Effector CD4-positive, alpha-beta T cell (primary cell): ENCODE measurements around the gene SLC1A5.
A peak's percentile ranks its signal among the peaks of the same experiment; 100 is the strongest.
"Not testable (repeated sequence)": the region's sequence is repeated elsewhere in the genome, so short reads cannot be mapped to it uniquely, and the experiment has no call there.

Experiments
- DNase-seq: peaks from one replicate; pipeline ENCODE4 v3.0.0-alpha.2; 2020
- total RNA-seq: gene quantifications from one replicate; lab custom pipeline; 2026; lab: John Stamatoyannopoulos, UW

SLC1A5 gene
- total RNA-seq, result 72.4 reads per million, percentile 76 among the genes with 10 or more reads in this experiment

GRCh38 chr19:46788262-46788967, at the start of gene SLC1A5:
Gene SLC1A5 (minus strand): TSS chr19:46788594. CDS start chr19:46787965, 629 bp downstream.
- peak; percentile 94 for DNase-seq

GRCh38 chr19:46838160-46838559, 49.8 kb upstream of the SLC1A5 start:
- DNase-seq, result no peak

- DNase-seq, result no peak
Observed at GRCh38 chr19:46834984-46835383, 46.6 kb upstream of the SLC1A5 start.

GRCh38 chr19:46834121-46834520, 45.7 kb upstream of the SLC1A5 start:
- no peak for DNase-seq

- no peak for DNase-seq
Observed at GRCh38 chr19:46830864-46831263, 42.5 kb upstream of the SLC1A5 start.

- no peak for DNase-seq
Observed at GRCh38 chr19:46828484-46828883, 40.1 kb upstream of the SLC1A5 start.

- no peak for DNase-seq
Observed at GRCh38 chr19:46825731-46826055, 37.3 kb upstream of the SLC1A5 start.

- no peak for DNase-seq
Observed at GRCh38 chr19:46824890-46825730, 36.7 kb upstream of the SLC1A5 start.

- no peak for DNase-seq
Observed at GRCh38 chr19:46823049-46823448, 34.7 kb upstream of the SLC1A5 start.

- not testable (repeated sequence) for DNase-seq
Observed at GRCh38 chr19:46822410-46822787, 34.0 kb upstream of the SLC1A5 start.

- peak; percentile 34 for DNase-seq
Observed at GRCh38 chr19:46821512-46822409, 33.4 kb upstream of the SLC1A5 start.

GRCh38 chr19:46818812-46819211, 30.4 kb upstream of the SLC1A5 start:
- DNase-seq, result no peak

GRCh38 chr19:46815833-46816627, 27.6 kb upstream of the SLC1A5 start:
- no peak for DNase-seq

- DNase-seq, result no peak
Observed at GRCh38 chr19:46813839-46814358, 25.5 kb upstream of the SLC1A5 start.

- DNase-seq, result no peak
Observed at GRCh38 chr19:46812977-46813838, 24.8 kb upstream of the SLC1A5 start.

GRCh38 chr19:46809534-46810272, 21.3 kb upstream of the SLC1A5 start:
- no peak for DNase-seq

- no peak for DNase-seq
Observed at GRCh38 chr19:46806656-46807055, 18.3 kb upstream of the SLC1A5 start.

GRCh38 chr19:46804432-46804831, 16.0 kb upstream of the SLC1A5 start:
- not testable (repeated sequence) for DNase-seq

- no peak for DNase-seq
Observed at GRCh38 chr19:46803555-46803954, 15.2 kb upstream of the SLC1A5 start.

- no peak for DNase-seq
Observed at GRCh38 chr19:46802152-46802551, 13.8 kb upstream of the SLC1A5 start.
